K562 (cell line): Measurements from ENCODE around the gene FGR. TPM values are rescaled to one million over a fixed set of nuclear protein-coding genes. Genes with fewer than 3 reads are reported as not detected.
A peak's percentile ranks its signal among the peaks of the same experiment; 100 is the strongest.

ENCODE experiments used
- CEBPG ChIP-seq, 3 experiments: fragments of 200-800 bp in 1 of 3; sonication (Bioruptor generic) in 1 of 3; sonication (generic) in 1 of 3; formaldehyde crosslinking in 1 of 3; IDR thresholded peaks in 2 of 3; conservative IDR thresholded peaks in 1 of 3; 2 replicates each; pipeline versions ENCODE4 v1.6.1 to v1.8.0; 2016 to 2022; ENCODE audit warnings: missing compliant biosample characterization in 2 of 3, missing genetic modification characterization in 2 of 3, mild to moderate bottlenecking in 1 of 3, missing genetic modification reagents in 1 of 3
- EGR1 ChIP-seq: fragments of 450-650 bp; conservative IDR thresholded peaks from 2 replicates; pipeline ENCODE4 v1.6.1; 2017; ENCODE audit warnings: mild to moderate bottlenecking
- EP400 ChIP-seq: fragments of 450-650 bp; IDR thresholded peaks from 2 replicates; pipeline ENCODE4 v1.6.1; 2017; ENCODE audit warnings: antibody characterized with exemption, mild to moderate bottlenecking, moderate library complexity
- FUS ChIP-seq: fragments of 200-400 bp; formaldehyde crosslinking; optimal IDR thresholded peaks from 2 replicates; pipeline ENCODE3; 2017; ENCODE audit warnings: low read depth, low read length
- GABPA ChIP-seq: fragments of 200-800 bp; sonication (Bioruptor generic); conservative IDR thresholded peaks from 2 replicates; pipeline ENCODE4 v1.6.1; 2016; ENCODE audit warnings: low read depth, missing genetic modification characterization, missing compliant biosample characterization
- GATAD2A ChIP-seq: fragments of 450-650 bp; IDR thresholded peaks from 2 replicates; pipeline ENCODE4 v1.6.1; 2017
- HDAC1 ChIP-seq, 2 experiments: fragments of 450-650 bp; IDR thresholded peaks; 2 replicates each; pipeline ENCODE4 v1.6.1; 2016 to 2017; ENCODE audit warnings: inconsistent platforms in 1 of 2, mild to moderate bottlenecking in 1 of 2, moderate library complexity in 1 of 2
- HMG20A ChIP-seq: fragments of 450-650 bp; formaldehyde crosslinking; conservative IDR thresholded peaks from 2 replicates; pipeline ENCODE4 v1.4.0; 2020; ENCODE audit warnings: mild to moderate bottlenecking, mixed read lengths
- MEF2A ChIP-seq: IDR thresholded peaks from 2 replicates; pipeline ENCODE4 v1.6.1; 2011; ENCODE audit warnings: low read depth, mild to moderate bottlenecking, low read length, moderate library complexity; ENCODE audit not compliant: control insufficient read depth
- MTA3 ChIP-seq: fragments of 450-650 bp; formaldehyde crosslinking; IDR thresholded peaks from 2 replicates; pipeline ENCODE4 v1.6.1; 2017; ENCODE audit warnings: mild to moderate bottlenecking, borderline replicate concordance
- PTBP1 ChIP-seq: fragments of 200-400 bp; formaldehyde crosslinking; IDR thresholded peaks from 2 replicates; pipeline ENCODE4 v1.6.1; 2017; ENCODE audit warnings: low read depth, low read length
- SMAD1 ChIP-seq: fragments of 150-350 bp; IDR thresholded peaks from 2 replicates; pipeline ENCODE4 v1.6.1; 2014; ENCODE audit warnings: low read length, low read depth; ENCODE audit not compliant: partially characterized antibody
- SNRNP70 ChIP-seq: fragments of 200-400 bp; formaldehyde crosslinking; optimal IDR thresholded peaks from 2 replicates; pipeline ENCODE3; 2017; ENCODE audit warnings: low read depth, low read length
- TCFL5 ChIP-seq: fragments of 250-450 bp; sonication (Bioruptor Pico); conservative IDR thresholded peaks from 2 replicates; pipeline ENCODE4 v1.6.1; 2021; ENCODE audit warnings: mild to moderate bottlenecking, moderate library complexity, matching md5 sums
- U2AF1 ChIP-seq: fragments of 200-400 bp; formaldehyde crosslinking; optimal IDR thresholded peaks from 2 replicates; pipeline ENCODE3; 2017; ENCODE audit warnings: mild to moderate bottlenecking, low read depth, low read length, moderate library complexity
- ZBTB11 ChIP-seq, 3 experiments: fragments of 200-800 bp in 1 of 3; fragments of 250-450 bp in 1 of 3; fragments of 450-650 bp in 1 of 3; sonication (Bioruptor Pico) in 1 of 3; sonication (Bioruptor generic) in 1 of 3; formaldehyde crosslinking in 1 of 3; IDR thresholded peaks; 2 replicates each; pipeline versions ENCODE4 v1.6.1 to v1.8.0; 2016 to 2022; ENCODE audit warnings: mild to moderate bottlenecking in 2 of 3, missing genetic modification characterization in 2 of 3, missing compliant biosample characterization in 1 of 3, moderate library complexity in 1 of 3
- ZC3H4 ChIP-seq: sonication (generic); formaldehyde crosslinking; IDR thresholded peaks from 2 replicates; pipeline ENCODE4 v1.9.0; 2021; ENCODE audit warnings: missing genetic modification reagents, borderline replicate concordance
- ZNF212 ChIP-seq: fragments of 450-650 bp; formaldehyde crosslinking; IDR thresholded peaks from 2 replicates; pipeline ENCODE4 v1.4.0; 2020; ENCODE audit warnings: mild to moderate bottlenecking
- ZNF79 ChIP-seq: fragments of 250-450 bp; sonication (Bioruptor Pico); IDR thresholded peaks from 2 replicates; pipeline ENCODE4 v1.4.0; 2020; ENCODE audit warnings: low read depth, mild to moderate bottlenecking, moderate library complexity
- polyA plus RNA-seq, 8 experiments: library from polyadenylated mRNA; depleted of rRNA in 4 of 8; stranded (reverse) in 5 of 8; unstranded in 3 of 8; fragments of >200 nt; fragmentation: Nextera tagmentation in 2 of 8; fragmentation: Illumina TruSeq in 1 of 8; extraction: Ambion mirVana in 2 of 8; extraction: Trizol in 1 of 8; gene quantifications; 2 replicates each; pipeline versions ENCODE4 v1.2.1 to v1.2.3, GENCODE V29; 2011 to 2014; ENCODE audit warnings: inconsistent platforms in 1 of 8, missing spikeins in 1 of 8
- total RNA-seq, 7 experiments: library from RNA; depleted of rRNA in 6 of 7; stranded (reverse); fragments of >200 nt in 6 of 7; fragmentation: Illumina TruSeq in 2 of 7; extraction: Trizol in 2 of 7; gene quantifications; 2 replicates each; pipeline versions ENCODE4 v1.2.1 to v1.2.3, GENCODE V29; 2011 to 2021; ENCODE audit warnings: low replicate concordance in 1 of 7
- TF ChIP-seq, protein P1 (sequence below): sonication (generic); formaldehyde crosslinking; IDR thresholded peaks from 2 replicates; pipeline ENCODE4 v1.8.0; 2022; ENCODE audit warnings: mild to moderate bottlenecking, missing genetic modification reagents
- TF ChIP-seq, protein P2 (sequence below): fragments of 250-450 bp; sonication (Bioruptor Pico); IDR thresholded peaks from 2 replicates; pipeline ENCODE4 v1.9.0; 2021; ENCODE audit warnings: mild to moderate bottlenecking, inconsistent platforms

The FGR gene
- total and polyA plus RNA-seq, 9 of the 15 experiments (the other 6 are each of a cell fraction or from before 2014, with no cell fraction given): 0.04 to 0.11 TPM; not detected in 7

GRCh38 chr1:27671964-27672749, 37.2 kb upstream of the FGR start, which contains the start of gene IFI6 (continued):
- TF ChIP-seq EGR1: peak; percentile 78
- TF ChIP-seq ZC3H4: no peak
- no peak for TF ChIP-seq FUS
- TF ChIP-seq HDAC1 (IDR thresholded peaks at IDR 0.05): peak in 1 of 2 experiments; percentile 64; a peak in 2 of 4 replicates
- no peak for TF ChIP-seq ZNF79 (CRISPR knock-in tag)
- 0 out of 6 replicates have a peak, but pooled peaks of 1 of the 3 experiments have one; percentile 60 for TF ChIP-seq ZBTB11 (CRISPR knock-in tag; IDR thresholded peaks at IDR 0.05)
- TF ChIP-seq EP400: no peak; the same call in 1 of the 2 replicates
- TF ChIP-seq SNRNP70: no peak
- no peak for TF ChIP-seq HMG20A
- TF ChIP-seq GABPA (tag): no peak
- TF ChIP-seq, protein P1, sequence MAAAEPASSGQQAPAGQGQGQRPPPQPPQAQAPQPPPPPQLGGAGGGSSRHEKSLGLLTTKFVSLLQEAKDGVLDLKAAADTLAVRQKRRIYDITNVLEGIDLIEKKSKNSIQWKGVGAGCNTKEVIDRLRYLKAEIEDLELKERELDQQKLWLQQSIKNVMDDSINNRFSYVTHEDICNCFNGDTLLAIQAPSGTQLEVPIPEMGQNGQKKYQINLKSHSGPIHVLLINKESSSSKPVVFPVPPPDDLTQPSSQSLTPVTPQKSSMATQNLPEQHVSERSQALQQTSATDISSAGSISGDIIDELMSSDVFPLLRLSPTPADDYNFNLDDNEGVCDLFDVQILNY (CRISPR knock-in tag): peak; percentile 54; the same call in 1 of the 2 replicates
- no peak for TF ChIP-seq CEBPG (CRISPR knock-in tag; IDR thresholded peaks at IDR 0.05)
- TF ChIP-seq CEBPG (tag; conservative IDR thresholded peaks at IDR 0.05 in 1 of 2, IDR thresholded peaks at IDR 0.05 in 1 of 2): no peak
- TF ChIP-seq PTBP1: peak; percentile 99
- TF ChIP-seq MTA3: peak; percentile 75; the same call in 1 of the 2 replicates
- TF ChIP-seq ZNF212: no peak
- TF ChIP-seq, protein P2, sequence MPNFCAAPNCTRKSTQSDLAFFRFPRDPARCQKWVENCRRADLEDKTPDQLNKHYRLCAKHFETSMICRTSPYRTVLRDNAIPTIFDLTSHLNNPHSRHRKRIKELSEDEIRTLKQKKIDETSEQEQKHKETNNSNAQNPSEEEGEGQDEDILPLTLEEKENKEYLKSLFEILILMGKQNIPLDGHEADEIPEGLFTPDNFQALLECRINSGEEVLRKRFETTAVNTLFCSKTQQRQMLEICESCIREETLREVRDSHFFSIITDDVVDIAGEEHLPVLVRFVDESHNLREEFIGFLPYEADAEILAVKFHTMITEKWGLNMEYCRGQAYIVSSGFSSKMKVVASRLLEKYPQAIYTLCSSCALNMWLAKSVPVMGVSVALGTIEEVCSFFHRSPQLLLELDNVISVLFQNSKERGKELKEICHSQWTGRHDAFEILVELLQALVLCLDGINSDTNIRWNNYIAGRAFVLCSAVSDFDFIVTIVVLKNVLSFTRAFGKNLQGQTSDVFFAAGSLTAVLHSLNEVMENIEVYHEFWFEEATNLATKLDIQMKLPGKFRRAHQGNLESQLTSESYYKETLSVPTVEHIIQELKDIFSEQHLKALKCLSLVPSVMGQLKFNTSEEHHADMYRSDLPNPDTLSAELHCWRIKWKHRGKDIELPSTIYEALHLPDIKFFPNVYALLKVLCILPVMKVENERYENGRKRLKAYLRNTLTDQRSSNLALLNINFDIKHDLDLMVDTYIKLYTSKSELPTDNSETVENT: no peak
- no peak for TF ChIP-seq U2AF1
- TF ChIP-seq TCFL5 (CRISPR knock-in tag): no peak
- TF ChIP-seq GATAD2A: no peak
- no peak for TF ChIP-seq SMAD1
- TF ChIP-seq MEF2A: no peak; the same call in 1 of the 2 replicates
